GM12874 (cell line): ENCODE data around the gene SSBP1.

Experiments used
- TF ChIP-seq, protein P1 (sequence below): IDR thresholded peaks from 2 replicates; pipeline ENCODE4 v1.5.1; 2011; ENCODE audit warnings: low read depth, mild to moderate bottlenecking, control low read depth, low read length, moderate library complexity; ENCODE audit not compliant: insufficient read depth

SSBP1 gene, protein sequence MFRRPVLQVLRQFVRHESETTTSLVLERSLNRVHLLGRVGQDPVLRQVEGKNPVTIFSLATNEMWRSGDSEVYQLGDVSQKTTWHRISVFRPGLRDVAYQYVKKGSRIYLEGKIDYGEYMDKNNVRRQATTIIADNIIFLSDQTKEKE

DNA sequence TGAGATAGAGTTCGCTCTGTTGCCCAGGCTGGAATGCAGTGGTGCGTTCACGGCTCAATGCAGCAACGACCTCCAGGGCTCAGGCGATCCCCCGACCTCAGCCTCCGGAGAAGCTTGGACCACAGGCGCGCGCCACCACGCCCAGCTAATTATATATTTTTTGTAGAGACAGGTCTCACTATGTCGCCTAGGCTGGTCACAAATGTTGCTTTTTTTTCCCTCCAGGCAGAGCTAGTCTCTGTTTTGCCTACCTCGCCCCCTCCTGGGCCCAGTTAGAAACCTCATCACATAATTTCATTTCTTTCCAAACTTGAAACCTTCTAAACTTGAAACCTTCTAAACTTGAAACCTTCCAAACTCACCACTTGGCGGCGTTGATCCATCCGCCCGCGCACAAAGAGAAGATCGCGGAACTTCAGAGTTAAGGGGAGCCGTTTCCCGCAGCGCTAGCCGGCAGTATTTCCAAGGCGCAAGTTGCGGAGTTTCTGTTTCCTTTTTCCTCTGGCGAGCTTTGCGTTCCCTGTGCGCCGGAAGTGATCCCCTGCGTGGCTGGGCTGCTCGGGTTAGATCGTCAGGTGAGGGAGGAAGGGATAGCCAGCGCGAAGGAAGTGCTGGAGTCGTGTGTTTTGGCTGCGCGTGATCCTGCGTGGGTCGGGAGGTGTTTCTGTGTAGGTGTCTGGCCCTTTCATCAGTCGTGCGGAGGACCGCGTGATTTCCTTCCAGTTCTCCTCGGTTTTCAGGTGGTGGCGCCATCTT is at the start of gene SSBP1:
SSBP1 (plus strand) TSS at position 523 of the 756 bp plus-strand sequence. CDS start 809 bp downstream, outside the sequence.
- TF ChIP-seq, protein P1, sequence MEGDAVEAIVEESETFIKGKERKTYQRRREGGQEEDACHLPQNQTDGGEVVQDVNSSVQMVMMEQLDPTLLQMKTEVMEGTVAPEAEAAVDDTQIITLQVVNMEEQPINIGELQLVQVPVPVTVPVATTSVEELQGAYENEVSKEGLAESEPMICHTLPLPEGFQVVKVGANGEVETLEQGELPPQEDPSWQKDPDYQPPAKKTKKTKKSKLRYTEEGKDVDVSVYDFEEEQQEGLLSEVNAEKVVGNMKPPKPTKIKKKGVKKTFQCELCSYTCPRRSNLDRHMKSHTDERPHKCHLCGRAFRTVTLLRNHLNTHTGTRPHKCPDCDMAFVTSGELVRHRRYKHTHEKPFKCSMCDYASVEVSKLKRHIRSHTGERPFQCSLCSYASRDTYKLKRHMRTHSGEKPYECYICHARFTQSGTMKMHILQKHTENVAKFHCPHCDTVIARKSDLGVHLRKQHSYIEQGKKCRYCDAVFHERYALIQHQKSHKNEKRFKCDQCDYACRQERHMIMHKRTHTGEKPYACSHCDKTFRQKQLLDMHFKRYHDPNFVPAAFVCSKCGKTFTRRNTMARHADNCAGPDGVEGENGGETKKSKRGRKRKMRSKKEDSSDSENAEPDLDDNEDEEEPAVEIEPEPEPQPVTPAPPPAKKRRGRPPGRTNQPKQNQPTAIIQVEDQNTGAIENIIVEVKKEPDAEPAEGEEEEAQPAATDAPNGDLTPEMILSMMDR: peak; percentile 77

DNA sequence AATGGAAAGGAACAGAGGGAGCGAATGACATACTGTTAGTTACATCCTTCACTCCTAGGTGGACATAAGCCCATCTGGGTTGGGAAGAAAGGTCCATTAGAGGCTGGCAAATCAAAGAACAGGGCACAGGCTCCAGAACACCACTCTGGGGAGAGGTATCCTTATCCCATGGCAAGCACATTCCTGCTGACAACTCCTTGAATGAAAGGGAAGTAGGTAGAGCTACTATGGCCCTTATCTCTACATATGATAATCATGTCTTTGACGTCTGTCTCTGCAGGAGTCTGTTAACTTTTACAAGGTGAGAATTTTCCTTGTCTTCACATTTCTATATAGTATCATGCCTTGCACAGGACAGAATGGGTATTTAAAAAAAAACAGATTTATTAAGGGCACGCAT is 46.6 kb upstream of the SSBP1 start:
- TF ChIP-seq, protein P1: no peak

DNA sequence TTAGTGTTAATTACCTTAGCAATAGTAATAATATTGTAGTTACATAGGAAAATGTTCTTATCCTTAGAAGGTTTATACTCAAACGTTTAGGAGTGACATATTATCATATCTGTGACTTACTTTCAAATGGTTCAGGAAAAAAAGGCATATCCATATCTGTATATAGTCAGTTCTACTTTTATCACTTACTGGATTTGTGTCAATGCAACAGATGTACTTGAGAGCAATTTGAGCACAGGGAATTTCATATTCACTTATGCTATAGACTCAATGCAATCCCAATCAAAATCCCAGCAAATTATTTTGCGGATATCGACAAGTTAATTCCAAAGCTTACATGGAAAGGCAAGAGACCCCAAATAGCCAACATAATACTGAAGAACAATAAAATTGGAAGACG is 46.2 kb upstream of the SSBP1 start:
- TF ChIP-seq, protein P1: no peak

DNA sequence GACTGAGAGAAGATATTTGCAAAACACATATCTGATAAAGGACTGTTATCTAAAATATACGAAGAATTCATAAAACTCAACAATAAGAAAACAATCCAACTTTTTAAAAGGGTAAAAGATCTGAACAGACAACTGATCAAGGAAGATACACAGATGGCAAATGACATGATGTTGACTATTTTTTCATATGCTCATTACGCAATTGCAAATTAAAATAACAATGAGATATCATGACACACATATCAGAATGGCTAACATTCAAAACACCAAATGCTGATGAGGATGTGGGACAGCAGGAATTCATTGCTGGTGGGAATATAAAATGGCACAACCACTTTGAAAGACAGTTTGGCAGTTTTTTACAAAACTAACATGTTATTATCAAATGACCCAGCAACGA is 45.1 kb upstream of the SSBP1 start:
- TF ChIP-seq, protein P1: no peak

DNA sequence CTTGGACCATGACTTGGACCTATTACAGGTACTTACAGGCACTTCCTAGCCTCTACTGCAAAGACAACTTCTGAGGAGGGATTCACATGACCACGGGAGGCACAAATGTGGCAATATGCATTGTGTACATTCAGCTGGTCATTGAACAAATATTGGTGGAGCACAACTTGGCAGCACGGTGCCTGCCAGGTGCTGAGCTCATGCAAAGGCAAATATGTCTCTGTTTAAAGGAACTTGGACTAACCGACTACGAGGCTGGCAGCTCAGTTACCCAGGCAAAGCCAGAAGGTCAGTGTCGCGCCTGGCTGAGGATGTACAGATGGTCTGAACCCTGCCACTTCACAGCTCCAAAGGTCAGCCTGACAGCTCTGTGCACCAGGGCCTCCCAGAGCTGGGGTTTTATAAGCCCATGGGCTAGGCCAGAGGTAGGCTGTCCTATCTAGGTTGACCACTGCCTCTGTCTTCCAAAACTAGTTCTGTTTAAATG is 42.3 kb upstream of the SSBP1 start:
- TF ChIP-seq, protein P1: no peak

DNA sequence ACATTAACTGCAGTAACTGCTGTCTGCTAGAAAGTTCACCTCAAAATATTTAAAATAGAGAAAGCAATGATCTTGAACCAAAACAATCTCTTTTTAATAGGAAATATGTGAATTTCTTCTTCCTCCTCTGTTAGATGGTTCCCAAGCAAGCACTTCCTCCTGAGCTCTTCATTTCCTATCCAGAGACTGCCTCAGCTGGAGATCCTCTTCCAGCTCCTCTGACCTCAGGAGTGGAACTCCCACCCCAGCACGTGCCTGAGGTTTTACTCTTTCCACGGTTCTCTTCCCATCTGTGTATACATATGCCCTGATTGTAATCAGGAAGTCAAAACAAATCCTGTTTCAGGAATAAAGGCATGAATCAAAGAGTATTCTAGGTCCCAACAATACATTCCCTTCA is 41.8 kb upstream of the SSBP1 start:
- TF ChIP-seq, protein P1: no peak

DNA sequence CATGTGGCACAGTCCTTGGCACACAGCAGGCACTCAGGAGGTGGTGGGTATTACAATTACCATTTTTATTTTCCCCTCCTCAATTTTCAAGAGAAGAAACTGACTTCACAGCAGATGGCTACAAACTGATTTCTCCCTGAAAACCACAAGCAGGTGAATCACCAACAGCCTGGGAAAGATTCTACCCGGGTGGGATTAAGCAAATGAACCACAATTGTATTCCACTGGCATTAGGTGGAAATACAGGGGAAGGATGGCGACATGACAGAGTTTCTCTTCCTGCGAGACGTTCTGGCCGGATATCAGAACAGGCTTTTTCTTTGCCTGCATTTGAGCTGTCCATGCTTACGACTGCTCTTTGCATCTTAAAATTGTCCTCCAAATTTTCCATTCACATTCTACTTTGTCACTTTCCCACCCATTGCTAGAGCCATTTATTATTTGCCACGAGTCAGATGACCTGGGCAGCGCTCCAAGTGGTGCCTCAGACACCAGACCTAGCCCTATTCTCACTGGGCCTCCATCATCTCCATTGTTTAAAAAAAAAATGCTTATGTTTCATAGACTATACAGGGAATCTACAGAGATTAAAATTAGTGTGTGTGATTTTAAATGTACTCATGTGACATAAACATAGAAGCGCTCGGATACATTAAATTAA is 40.8 kb upstream of the SSBP1 start:
- TF ChIP-seq, protein P1: no peak
